HepG2 (cell line): ENCODE measurements around the gene TNS1. TPM values are rescaled to one million over a fixed set of nuclear protein-coding genes. Genes with fewer than 3 reads are reported as not detected.

Experiments used
- ATAC-seq: fragments of 200-7000 bp; cut with Tn5 transposase; 3 replicates; pipeline ENCODE4 v1.9.1; 2020; ENCODE audit warnings: mild to moderate bottlenecking, moderate library complexity
- BruUV-seq: library from RNA; stranded (reverse); fragments of 400-500 nt; replicated peaks from 2 replicates; lab custom pipeline; 2021; lab: Mats Ljungman, UMichigan
- CTCF ChIA-PET: fragments of 300-600 bp; formaldehyde crosslinking; extraction: SDS; loops from one replicate; lab custom pipeline; 2021; ENCODE audit warnings: low total read pairs, inconsistent platforms, low intra/inter-chr PET ratio; lab: Yijun Ruan, JAX
- POLR2A ChIA-PET: fragments of 350-600 bp; sonication (Branson Sonifier 250); formaldehyde crosslinking; loops from one replicate; lab custom pipeline; 2020; ENCODE audit warnings: antibody characterized with exemption, inconsistent platforms; lab: Yijun Ruan, JAX
- DNase-seq: peaks from one replicate; pipeline ENCODE4 v3.0.0-alpha.2; 2015; ENCODE audit warnings: low spot score
- FAIRE-seq: peaks from 3 replicates; lab custom pipeline; 2011; peaks lifted over from hg19 to GRCh38; lab: Jason Lieb, UNC
- H2AFZ ChIP-seq: one replicate; pipeline ENCODE4 v1.6.1; 2011; ENCODE audit warnings: low read length, inconsistent platforms
- H3K27ac ChIP-seq: fragments of 300-600 bp; 3 replicates; pipeline ENCODE4 v1.8.0; 2011; ENCODE audit warnings: mixed run types, mild to moderate bottlenecking, mixed read lengths, low read length, inconsistent platforms; ENCODE audit not compliant: insufficient read depth; ENCODE audit errors: extremely low read length
- H3K27me3 ChIP-seq, 2 experiments: fragments of 200-600 bp in 1 of 2; 2 replicates in 1 of 2; 3 replicates in 1 of 2; pipeline versions ENCODE4 v1.6.0 to v1.8.0; 2011; ENCODE audit warnings: low read length in 2 of 2, mild to moderate bottlenecking in 2 of 2, moderate library complexity in 2 of 2, inconsistent platforms in 1 of 2; ENCODE audit not compliant: insufficient read depth in 2 of 2, control insufficient read depth in 1 of 2
- H3K36me3 ChIP-seq, 2 experiments: fragments of 200-600 bp in 1 of 2; replicated peaks in 1 of 2; 2 replicates in 1 of 2; 3 replicates in 1 of 2; pipeline versions ENCODE4 v1.5.1 to v1.8.0; 2011; ENCODE audit warnings: low read length in 2 of 2, inconsistent platforms in 1 of 2; ENCODE audit not compliant: insufficient read depth in 2 of 2, control insufficient read depth in 1 of 2
- H3K4me1 ChIP-seq: 2 replicates; pipeline ENCODE4 v1.5.1; 2012; ENCODE audit warnings: low read length, inconsistent platforms; ENCODE audit not compliant: insufficient read depth
- H3K4me2 ChIP-seq: 2 replicates; pipeline ENCODE4 v1.6.0; 2011; ENCODE audit warnings: low read depth, low read length, inconsistent platforms
- H3K4me3 ChIP-seq, 3 experiments: fragments of 200-600 bp in 1 of 3; sonication (generic), shearing (Covaris generic) in 1 of 3; replicated peaks in 1 of 3; 2 replicates each; pipeline ENCODE4 v1.5.1; 2011 to 2016; ENCODE audit warnings: low read length in 3 of 3, inconsistent platforms in 2 of 3, low read depth in 2 of 3, mild to moderate bottlenecking in 2 of 3, control low read depth in 1 of 3, mixed read lengths in 1 of 3; ENCODE audit not compliant: insufficient read depth in 1 of 3
- H3K79me2 ChIP-seq: one replicate; pipeline ENCODE4 v1.6.1; 2011; ENCODE audit warnings: low read length, inconsistent platforms; ENCODE audit not compliant: insufficient read depth
- H3K9ac ChIP-seq: 2 replicates; pipeline ENCODE4 v1.6.0; 2011; ENCODE audit warnings: mild to moderate bottlenecking, low read depth, low read length, inconsistent platforms; ENCODE audit not compliant: insufficient read depth
- H3K9me3 ChIP-seq: 2 replicates; pipeline ENCODE4 v1.5.1; 2012; ENCODE audit warnings: mild to moderate bottlenecking, low read length
- H4K20me1 ChIP-seq: 2 replicates; pipeline ENCODE4 v1.6.0; 2011; ENCODE audit warnings: inconsistent platforms, mild to moderate bottlenecking, low read length, moderate library complexity; ENCODE audit not compliant: insufficient read depth
- AKAP8 ChIP-seq: sonication (generic); formaldehyde crosslinking; IDR thresholded peaks from 2 replicates; pipeline ENCODE4 v1.5.1; 2020; ENCODE audit warnings: mild to moderate bottlenecking, missing genetic modification reagents
- HNRNPL ChIP-seq: fragments of 200-400 bp; formaldehyde crosslinking; IDR thresholded peaks from 2 replicates; pipeline ENCODE4 v1.6.1; 2017; ENCODE audit warnings: mild to moderate bottlenecking, low read depth, low read length
- KAT7 ChIP-seq: IDR thresholded peaks from 2 replicates; pipeline ENCODE4 v1.6.1; 2018; ENCODE audit warnings: borderline replicate concordance, missing compliant biosample characterization
- MEIS2 ChIP-seq: sonication (generic); formaldehyde crosslinking; IDR thresholded peaks from 2 replicates; pipeline ENCODE4 v1.9.0; 2021; ENCODE audit warnings: mild to moderate bottlenecking, missing genetic modification reagents
- RFX5 ChIP-seq: IDR thresholded peaks from 2 replicates; pipeline ENCODE4 v1.6.1; 2011; ENCODE audit warnings: low read depth, low read length, improper control_type of control experiment
- THAP9 ChIP-seq: sonication (generic); formaldehyde crosslinking; IDR thresholded peaks from 2 replicates; pipeline ENCODE4; 2020; ENCODE audit warnings: missing genetic modification reagents, mild to moderate bottlenecking, borderline replicate concordance
- TOE1 ChIP-seq: sonication (generic); formaldehyde crosslinking; IDR thresholded peaks from 2 replicates; pipeline ENCODE4 v1.4.0; 2020; ENCODE audit warnings: mild to moderate bottlenecking, missing genetic modification reagents
- TOPORS ChIP-seq: sonication (generic); formaldehyde crosslinking; IDR thresholded peaks from 2 replicates; pipeline ENCODE4 v1.8.0; 2023; ENCODE audit warnings: mild to moderate bottlenecking, missing genetic modification reagents
- UBTF ChIP-seq: sonication (generic); formaldehyde crosslinking; IDR thresholded peaks from 2 replicates; pipeline ENCODE4 v1.4.0; 2020; ENCODE audit warnings: mild to moderate bottlenecking, missing genetic modification reagents
- ZNF775 ChIP-seq: sonication (generic); formaldehyde crosslinking; IDR thresholded peaks from 2 replicates; pipeline ENCODE4 v1.4.0; 2020; ENCODE audit warnings: missing genetic modification reagents, mild to moderate bottlenecking, moderate library complexity, borderline replicate concordance
- WGBS: methylation state at CpG from one replicate; pipeline ENCODE4 v1.1.6; 2017; ENCODE audit warnings: low lambda C conversion rate; 5-methylcytosine and 5-hydroxymethylcytosine counted together
- in situ Hi-C: cut with HindIII; loops from 2 replicates; pipeline ENCODE4 v1.10.0; 2017; ENCODE audit warnings: low pct_unique_long_range_greater_than_20kb; ENCODE audit not compliant: extremely low pct_ligation_motif_present
- intact Hi-C: fragments of 100-400 bp; cut with micrococcal nuclease; formaldehyde crosslinking; loops from one replicate; pipeline ENCODE4 v1.10.0; 2022; ENCODE audit not compliant: unreplicated experiment
- polyA plus RNA-seq, 8 experiments: library from polyadenylated mRNA; depleted of rRNA in 3 of 8; stranded (reverse) in 7 of 8; unstranded in 1 of 8; fragments of >200 nt; fragmentation: Illumina TruSeq in 4 of 8; extraction: Trizol in 4 of 8; gene quantifications; 2 replicates each; pipeline versions ENCODE4 v1.2.1 to v1.2.3, GENCODE V29; 2011 to 2016; ENCODE audit warnings: low read depth in 4 of 8, missing spikeins in 1 of 8, mixed read lengths in 1 of 8; ENCODE audit not compliant: insufficient read depth in 1 of 8
- total RNA-seq, 5 experiments: library from RNA; depleted of rRNA; stranded (reverse); fragments of >200 nt; fragmentation: Illumina TruSeq; extraction: Trizol; gene quantifications; 2 replicates each; pipeline ENCODE4 v1.2.3, GENCODE V29; 2016; ENCODE audit warnings: low read depth in 1 of 5
- TF ChIP-seq, protein P1 (sequence below): sonication (generic); formaldehyde crosslinking; IDR thresholded peaks from 2 replicates; pipeline ENCODE4 v1.9.0; 2021; ENCODE audit warnings: missing genetic modification reagents, borderline replicate concordance
- TF ChIP-seq, protein P2 (sequence below): sonication (generic); formaldehyde crosslinking; IDR thresholded peaks from 2 replicates; pipeline ENCODE4 v1.5.0; 2020; ENCODE audit warnings: mild to moderate bottlenecking, missing genetic modification reagents, borderline replicate concordance

The TNS1 gene
- total and polyA plus RNA-seq, 2 of the 13 experiments (the other 11 are each of a cell fraction or from before 2014, with no cell fraction given): 1.9 to 118 TPM

DNA sequence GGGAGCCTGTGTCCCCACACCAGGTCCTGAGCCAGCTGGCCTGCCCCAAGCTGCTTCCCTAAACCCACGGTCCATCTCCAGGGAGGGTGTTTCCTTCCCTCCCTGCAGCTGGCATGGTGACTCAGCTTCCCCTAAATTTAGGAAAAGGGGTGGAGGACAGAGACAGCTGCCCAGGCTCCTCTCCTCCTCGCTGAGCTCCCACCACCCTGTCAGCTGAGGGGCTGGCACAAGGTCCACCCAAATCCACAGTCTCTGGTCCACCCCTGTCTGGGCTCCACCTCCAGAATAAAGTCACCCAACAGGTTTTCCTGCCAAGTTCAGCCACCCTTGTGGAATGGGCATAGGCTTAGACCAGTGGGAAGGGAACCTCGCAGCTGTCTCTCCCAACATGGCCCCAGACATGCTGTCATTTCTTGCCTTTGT lies 156.5 kb downstream of the TNS1 start:
- Histone ChIP-seq H3K36me3 (peaks cover 15 to 20% of the 10 kb centered on the region in 2 experiments), H3K4me1 (0 out of 2 replicates have a peak, but pooled peaks cover 5% of the 10 kb centered on the region), H3K27ac (no peak overlapping the region), H3K27me3 (no peaks in the 10 kb centered on the region), H3K4me2 (no peak overlapping the region), H4K20me1 (peaks cover 21% of the 10 kb centered on the region; the same call in 1 of the 2 replicates), H3K9me3 (peaks cover 25% of the 10 kb centered on the region), H2AFZ (no peak overlapping the region), H3K9ac (no peak overlapping the region), H3K79me2 (no peaks in the 10 kb centered on the region), H3K4me3 (no peak overlapping the region)
- CTCF ChIA-PET: no interaction called here
- no peak for FAIRE-seq
- in situ Hi-C loops: no loop called here
- 94% methylated on average over 2 of the region's 3 CpGs for WGBS
- POLR2A ChIA-PET: no interaction called here
- intact Hi-C loops: no loop called here
- ATAC-seq: no peak
- DNase-seq: no peak
- no TSS peak for BruUV-seq
- TF ChIP-seq, protein P1, sequence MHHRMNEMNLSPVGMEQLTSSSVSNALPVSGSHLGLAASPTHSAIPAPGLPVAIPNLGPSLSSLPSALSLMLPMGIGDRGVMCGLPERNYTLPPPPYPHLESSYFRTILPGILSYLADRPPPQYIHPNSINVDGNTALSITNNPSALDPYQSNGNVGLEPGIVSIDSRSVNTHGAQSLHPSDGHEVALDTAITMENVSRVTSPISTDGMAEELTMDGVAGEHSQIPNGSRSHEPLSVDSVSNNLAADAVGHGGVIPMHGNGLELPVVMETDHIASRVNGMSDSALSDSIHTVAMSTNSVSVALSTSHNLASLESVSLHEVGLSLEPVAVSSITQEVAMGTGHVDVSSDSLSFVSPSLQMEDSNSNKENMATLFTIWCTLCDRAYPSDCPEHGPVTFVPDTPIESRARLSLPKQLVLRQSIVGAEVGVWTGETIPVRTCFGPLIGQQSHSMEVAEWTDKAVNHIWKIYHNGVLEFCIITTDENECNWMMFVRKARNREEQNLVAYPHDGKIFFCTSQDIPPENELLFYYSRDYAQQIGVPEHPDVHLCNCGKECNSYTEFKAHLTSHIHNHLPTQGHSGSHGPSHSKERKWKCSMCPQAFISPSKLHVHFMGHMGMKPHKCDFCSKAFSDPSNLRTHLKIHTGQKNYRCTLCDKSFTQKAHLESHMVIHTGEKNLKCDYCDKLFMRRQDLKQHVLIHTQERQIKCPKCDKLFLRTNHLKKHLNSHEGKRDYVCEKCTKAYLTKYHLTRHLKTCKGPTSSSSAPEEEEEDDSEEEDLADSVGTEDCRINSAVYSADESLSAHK (CRISPR knock-in tag): no peak
- TF ChIP-seq ZNF775 (no peak), AKAP8 (CRISPR knock-in tag) (no peak), UBTF (CRISPR knock-in tag) (no peak), TOE1 (CRISPR knock-in tag) (no peak), MEIS2 (CRISPR knock-in tag) (no peak), THAP9 (CRISPR knock-in tag) (no peak), HNRNPL (no peak), TOPORS (CRISPR knock-in tag) (no peak), RFX5 (no peak), KAT7 (CRISPR knock-in tag) (no peak)
- TF ChIP-seq, protein P2, sequence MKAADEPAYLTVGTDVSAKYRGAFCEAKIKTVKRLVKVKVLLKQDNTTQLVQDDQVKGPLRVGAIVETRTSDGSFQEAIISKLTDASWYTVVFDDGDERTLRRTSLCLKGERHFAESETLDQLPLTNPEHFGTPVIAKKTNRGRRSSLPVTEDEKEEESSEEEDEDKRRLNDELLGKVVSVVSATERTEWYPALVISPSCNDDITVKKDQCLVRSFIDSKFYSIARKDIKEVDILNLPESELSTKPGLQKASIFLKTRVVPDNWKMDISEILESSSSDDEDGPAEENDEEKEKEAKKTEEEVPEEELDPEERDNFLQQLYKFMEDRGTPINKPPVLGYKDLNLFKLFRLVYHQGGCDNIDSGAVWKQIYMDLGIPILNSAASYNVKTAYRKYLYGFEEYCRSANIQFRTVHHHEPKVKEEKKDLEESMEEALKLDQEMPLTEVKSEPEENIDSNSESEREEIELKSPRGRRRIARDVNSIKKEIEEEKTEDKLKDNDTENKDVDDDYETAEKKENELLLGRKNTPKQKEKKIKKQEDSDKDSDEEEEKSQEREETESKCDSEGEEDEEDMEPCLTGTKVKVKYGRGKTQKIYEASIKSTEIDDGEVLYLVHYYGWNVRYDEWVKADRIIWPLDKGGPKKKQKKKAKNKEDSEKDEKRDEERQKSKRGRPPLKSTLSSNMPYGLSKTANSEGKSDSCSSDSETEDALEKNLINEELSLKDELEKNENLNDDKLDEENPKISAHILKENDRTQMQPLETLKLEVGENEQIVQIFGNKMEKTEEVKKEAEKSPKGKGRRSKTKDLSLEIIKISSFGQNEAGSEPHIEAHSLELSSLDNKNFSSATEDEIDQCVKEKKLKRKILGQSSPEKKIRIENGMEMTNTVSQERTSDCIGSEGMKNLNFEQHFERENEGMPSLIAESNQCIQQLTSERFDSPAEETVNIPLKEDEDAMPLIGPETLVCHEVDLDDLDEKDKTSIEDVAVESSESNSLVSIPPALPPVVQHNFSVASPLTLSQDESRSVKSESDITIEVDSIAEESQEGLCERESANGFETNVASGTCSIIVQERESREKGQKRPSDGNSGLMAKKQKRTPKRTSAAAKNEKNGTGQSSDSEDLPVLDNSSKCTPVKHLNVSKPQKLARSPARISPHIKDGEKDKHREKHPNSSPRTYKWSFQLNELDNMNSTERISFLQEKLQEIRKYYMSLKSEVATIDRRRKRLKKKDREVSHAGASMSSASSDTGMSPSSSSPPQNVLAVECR (CRISPR knock-in tag): no peak
